Activated T-cell treated with anti-CD3 and anti-CD28 coated beads, Interleukin-2, amount 50 U/mL, for 48 hours (primary cell): ENCODE measurements around the gene INTS15.

ENCODE experiments used
- DNase-seq, 2 experiments: peaks; one replicate each; pipeline ENCODE4 v3.0.0-alpha.2; 2020

The INTS15 gene

GRCh38 chr7:6644728-6645127, 54.9 kb downstream of the INTS15 start:
- no peak for DNase-seq

DNA sequence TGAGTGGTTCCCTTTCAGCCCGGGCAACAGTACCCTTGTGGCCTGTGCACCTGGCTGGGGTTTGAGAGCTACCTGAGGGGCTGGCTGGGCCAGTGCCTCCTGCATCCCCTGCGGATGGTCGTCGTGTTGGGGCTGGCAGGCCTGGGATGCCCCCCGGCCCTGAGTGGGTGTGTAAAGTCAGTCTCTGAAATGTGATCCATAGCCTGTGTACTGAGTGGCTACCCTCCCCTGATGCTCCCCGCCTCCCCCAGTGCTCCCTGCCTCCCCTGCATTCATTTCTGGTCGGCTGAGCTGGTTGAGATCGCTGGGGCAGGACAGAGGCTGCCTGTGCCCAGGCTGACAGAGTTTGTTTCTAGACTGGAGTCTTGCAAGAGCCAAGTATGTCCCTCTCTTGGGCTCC, 56.6 kb downstream of the INTS15 start:
- DNase-seq, result no peak

DNA sequence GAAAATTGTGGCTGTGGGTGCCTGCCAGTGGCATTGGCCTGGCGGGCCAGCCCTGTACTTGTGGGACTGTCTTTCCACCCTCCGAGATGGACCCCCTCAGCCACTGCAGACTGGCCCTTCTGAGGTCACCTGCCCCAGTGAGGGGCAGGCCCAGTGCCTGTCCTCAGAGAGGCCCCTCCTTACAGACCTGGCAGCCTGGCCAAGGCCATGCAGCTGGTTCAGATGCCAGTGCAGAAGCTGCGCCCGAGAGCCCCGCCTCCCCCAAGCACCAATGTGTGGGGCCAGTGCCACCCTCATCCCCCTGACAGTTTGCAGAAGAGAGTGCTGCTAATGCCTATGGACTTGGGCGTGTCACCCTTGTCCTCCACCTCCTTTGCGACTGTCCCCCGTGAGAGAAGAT, 57.3 kb downstream of the INTS15 start:
- DNase-seq, result no peak

- no peak for DNase-seq
These were observed 57.7 kb downstream of the INTS15 start for GRCh38 chr7:6647541-6647940.

- no peak for DNase-seq
These were observed 58.4 kb downstream of the INTS15 start for GRCh38 chr7:6648066-6648814.

- DNase-seq, result no peak
These were observed 58.9 kb downstream of the INTS15 start for GRCh38 chr7:6648815-6649104.

- no peak for DNase-seq
These were observed 59.6 kb downstream of the INTS15 start for GRCh38 chr7:6649241-6649961.

DNA sequence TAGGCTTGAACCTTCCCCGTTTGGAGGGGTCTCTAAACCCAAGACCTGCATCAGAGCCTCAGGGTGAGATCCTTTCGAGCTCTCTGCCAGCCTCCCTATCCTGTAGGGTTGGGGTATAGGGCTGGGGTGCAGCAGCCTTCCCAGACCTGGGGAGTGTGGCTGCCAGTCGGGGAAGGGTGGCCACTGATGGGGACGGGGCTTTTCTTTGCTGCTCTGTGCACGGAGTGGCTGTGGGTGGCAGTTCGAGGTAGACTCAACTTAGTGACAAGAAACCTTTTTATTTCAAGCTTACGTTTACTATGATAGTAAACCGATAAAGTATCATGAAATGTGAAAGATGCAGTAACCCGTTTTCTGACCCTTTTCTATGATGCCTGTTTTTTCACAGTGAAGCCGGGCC, 60.3 kb downstream of the INTS15 start:
- DNase-seq, result no peak

- DNase-seq, result no peak
These were observed 60.7 kb downstream of the INTS15 start for GRCh38 chr7:6650521-6651011.

- DNase-seq, result no peak
These were observed 62.1 kb downstream of the INTS15 start for GRCh38 chr7:6651851-6652445.

DNA sequence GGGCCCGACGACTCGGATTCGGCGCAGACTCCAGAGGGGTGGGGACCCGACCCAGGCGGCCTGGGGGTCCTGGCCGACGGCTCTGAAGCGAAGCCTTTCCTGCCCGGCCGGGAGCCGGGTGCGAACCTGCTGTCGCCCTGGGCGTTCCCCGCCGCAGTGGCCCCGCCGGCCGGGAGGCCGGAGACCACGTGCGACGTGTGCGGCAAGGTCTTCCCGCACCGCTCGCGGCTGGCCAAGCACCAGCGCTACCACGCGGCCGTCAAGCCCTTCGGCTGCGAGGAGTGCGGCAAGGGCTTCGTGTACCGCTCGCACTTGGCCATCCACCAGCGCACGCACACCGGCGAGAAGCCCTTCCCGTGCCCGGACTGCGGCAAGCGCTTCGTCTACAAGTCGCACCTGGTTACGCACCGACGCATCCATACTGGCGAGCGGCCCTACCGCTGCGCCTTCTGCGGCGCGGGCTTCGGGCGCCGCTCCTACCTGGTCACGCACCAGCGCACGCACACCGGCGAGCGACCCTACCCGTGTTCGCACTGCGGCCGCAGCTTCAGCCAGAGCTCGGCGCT, 62.7 kb downstream of the INTS15 start:
- DNase-seq, result no peak

DNA sequence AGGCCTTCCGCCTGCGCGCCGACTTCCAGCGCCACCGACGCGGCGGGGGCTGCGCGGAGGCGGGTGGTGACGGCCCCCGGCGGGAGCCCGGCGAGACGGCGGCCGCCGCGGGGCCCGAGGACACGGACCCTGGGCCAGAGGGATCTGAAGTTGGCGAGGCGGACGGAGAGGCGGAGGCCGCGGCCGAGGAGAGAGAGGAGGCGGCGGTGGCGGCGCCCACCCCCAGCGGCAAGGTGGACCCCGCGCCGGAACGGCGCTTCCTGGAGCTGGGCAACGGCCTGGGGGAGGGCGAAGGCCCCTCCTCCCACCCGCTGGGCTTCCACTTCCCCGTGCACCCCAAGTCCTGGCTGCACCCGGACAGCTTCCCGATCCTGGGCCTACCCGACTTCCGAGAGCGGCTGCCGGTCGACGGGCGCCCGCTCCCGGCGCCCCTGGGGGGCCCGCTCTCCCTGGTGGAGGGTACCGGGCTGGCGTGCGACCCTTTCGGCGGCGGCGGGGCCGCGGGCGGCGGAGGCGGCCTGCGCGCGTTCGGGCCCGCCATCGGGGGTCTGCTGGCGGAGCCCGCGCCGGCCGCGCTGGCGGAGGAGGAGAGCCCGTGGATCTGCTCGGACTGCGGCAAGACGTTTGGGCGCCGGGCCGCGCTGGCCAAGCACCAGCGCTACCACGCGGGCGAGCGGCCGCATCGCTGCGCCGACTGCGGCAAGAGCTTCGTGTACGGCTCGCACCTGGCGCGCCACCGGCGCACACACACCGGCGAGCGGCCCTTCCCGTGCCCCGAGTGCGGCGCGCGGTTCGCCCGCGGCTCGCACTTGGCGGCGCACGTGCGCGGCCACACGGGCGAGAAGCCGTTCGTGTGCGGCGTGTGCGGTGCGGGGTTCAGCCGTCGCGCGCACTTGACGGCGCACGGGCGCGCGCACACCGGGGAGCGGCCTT, 63.5 kb downstream of the INTS15 start:
- no peak for DNase-seq

- no peak for DNase-seq
These were observed 64.5 kb downstream of the INTS15 start for GRCh38 chr7:6654113-6654841.

DNA sequence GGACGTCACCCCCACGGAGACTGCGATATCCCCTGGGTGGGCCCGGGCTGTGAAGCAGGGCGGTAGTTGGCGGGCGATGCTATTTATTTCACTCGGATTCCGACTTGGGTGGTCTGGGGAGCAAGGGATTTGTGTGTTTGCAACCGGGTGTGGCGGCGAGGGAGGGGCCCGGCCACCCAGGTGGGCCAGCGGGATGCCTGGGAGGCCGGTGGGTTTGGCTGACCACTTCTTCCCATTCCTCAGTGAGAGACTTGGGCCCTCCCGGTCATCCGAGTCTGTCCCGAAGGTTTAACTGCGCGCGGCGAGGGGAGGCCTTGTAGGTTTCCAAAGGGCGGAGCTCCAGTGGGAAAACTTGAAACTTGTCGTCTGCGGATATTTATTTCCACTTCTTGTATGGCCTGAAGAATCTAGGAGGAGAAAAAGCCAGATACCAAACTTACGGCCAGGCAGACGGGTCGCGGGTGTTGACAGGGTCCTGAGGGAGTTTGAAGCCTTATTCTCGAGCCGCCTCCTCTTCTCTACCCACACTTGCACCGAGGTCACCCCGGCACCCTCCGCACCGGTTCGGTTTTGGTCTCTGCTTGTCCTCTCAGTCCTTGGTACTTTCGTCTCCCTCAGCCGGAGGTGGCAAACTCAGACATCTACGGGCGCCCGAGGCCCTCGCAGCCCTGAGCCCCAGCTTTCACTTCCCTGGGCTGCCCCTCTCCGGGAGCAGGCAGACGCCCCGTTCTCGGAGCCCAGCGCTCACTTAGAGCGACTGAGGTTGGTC, 65.2 kb downstream of the INTS15 start:
- no peak for DNase-seq

GRCh38 chr7:6655636-6656385, 66.0 kb downstream of the INTS15 start:
- no peak for DNase-seq

GRCh38 chr7:6656413-6656812, 66.6 kb downstream of the INTS15 start:
- no peak for DNase-seq
